HG03064 (cell line): Measurements from ENCODE around the gene IMPG2.

Experiments used
- ATAC-seq: cut with Tn5 transposase; IDR thresholded peaks from one replicate; pipeline ENCODE4 v1.9.1; 2021; ENCODE audit warnings: low read depth; ENCODE audit not compliant: unreplicated experiment

IMPG2 gene

GRCh38 chr3:101243285-101244211 lies 76.8 kb downstream of the IMPG2 start:
- no peak for ATAC-seq

GRCh38 chr3:101240719-101241399 lies 79.5 kb downstream of the IMPG2 start:
- ATAC-seq, result no peak

- ATAC-seq, result no peak
These were observed 85.3 kb downstream of the IMPG2 start for GRCh38 chr3:101235048-101235447.

GRCh38 chr3:101230618-101231017 lies 89.8 kb downstream of the IMPG2 start:
- no peak for ATAC-seq

GRCh38 chr3:101229681-101230080 lies 90.7 kb downstream of the IMPG2 start:
- ATAC-seq, result no peak

GRCh38 chr3:101228441-101228840 lies 91.9 kb downstream of the IMPG2 start:
- no peak for ATAC-seq

GRCh38 chr3:101224739-101225138 lies 95.6 kb downstream of the IMPG2 start:
- ATAC-seq, result no peak

GRCh38 chr3:101223016-101223415 lies 97.4 kb downstream of the IMPG2 start:
- ATAC-seq, result no peak

- ATAC-seq, result no peak
These were observed 100.4 kb downstream of the IMPG2 start for GRCh38 chr3:101219842-101220560.

GRCh38 chr3:101217472-101218245 lies 102.7 kb downstream of the IMPG2 start:
- no peak for ATAC-seq

- ATAC-seq, result no peak
These were observed 103.5 kb downstream of the IMPG2 start for GRCh38 chr3:101216710-101217465.

- ATAC-seq, result no peak
These were observed 107.6 kb downstream of the IMPG2 start for GRCh38 chr3:101212730-101213129.

GRCh38 chr3:101204246-101204645 lies 116.1 kb downstream of the IMPG2 start:
- ATAC-seq, result no peak

- ATAC-seq, result no peak
These were observed 117.0 kb downstream of the IMPG2 start for GRCh38 chr3:101203411-101203810.

- no peak for ATAC-seq
These were observed 117.7 kb downstream of the IMPG2 start for GRCh38 chr3:101202640-101203039.

GRCh38 chr3:101200461-101200860 lies 119.9 kb downstream of the IMPG2 start:
- ATAC-seq, result no peak

- no peak for ATAC-seq
These were observed 124.2 kb downstream of the IMPG2 start for GRCh38 chr3:101195951-101196713.

GRCh38 chr3:101194392-101194791 lies 126.0 kb downstream of the IMPG2 start:
- no peak for ATAC-seq

GRCh38 chr3:101193957-101194356 lies 126.4 kb downstream of the IMPG2 start:
- ATAC-seq, result no peak
